Caco-2 (cell line): ENCODE results near the gene ANO10. TPM values are rescaled to one million over a fixed set of nuclear protein-coding genes. Genes with fewer than 3 reads are reported as not detected.

Experiments
- BruUV-seq: library from RNA; stranded (reverse); fragments of 400-500 nt; replicated peaks from 2 replicates; lab custom pipeline; 2021; lab: Mats Ljungman, UMichigan
- CTCF ChIA-PET: fragments of 300-600 bp; sonication (Branson Sonifier 250); formaldehyde crosslinking; loops from one replicate; lab custom pipeline; 2022; ENCODE audit warnings: antibody characterized with exemption; lab: Charles Lee
- POLR2A ChIA-PET: fragments of 300-600 bp; sonication (Branson Sonifier 250); formaldehyde crosslinking; loops from one replicate; lab custom pipeline; 2022; ENCODE audit warnings: antibody characterized with exemption; lab: Charles Lee
- DNase-seq, 2 experiments: peaks; one replicate each; pipeline versions ENCODE4 v3.0.0 to v3.0.0-alpha.2; 2020 to 2022
- H3K27me3 ChIP-seq: replicated peaks from 2 replicates; pipeline ENCODE4 v1.6.0; 2011; ENCODE audit warnings: low read length; ENCODE audit not compliant: control insufficient read depth, insufficient read depth
- H3K36me3 ChIP-seq: 2 replicates; pipeline ENCODE4 v1.5.1; 2011; ENCODE audit warnings: low read length; ENCODE audit not compliant: control insufficient read depth, insufficient read depth
- H3K4me1 ChIP-seq: fragments of 250-450 bp; sonication (Bioruptor Pico); 2 replicates; pipeline ENCODE4 v1.5.1; 2020; ENCODE audit warnings: mild to moderate bottlenecking
- H3K4me3 ChIP-seq: 2 replicates; pipeline ENCODE4 v1.5.1; 2011; ENCODE audit warnings: low read depth, mild to moderate bottlenecking, control low read depth, low read length
- H3K9me3 ChIP-seq: fragments of 250-450 bp; sonication (Bioruptor Pico); 2 replicates; pipeline ENCODE4 v1.5.1; 2020; ENCODE audit warnings: mild to moderate bottlenecking, moderate library complexity
- H3K27ac Mint-ChIP-seq: one replicate; pipeline ENCODE4 v1.8.0; 2022; ENCODE audit warnings: mixed read lengths; ENCODE audit not compliant: unreplicated experiment
- H3K27me3 Mint-ChIP-seq: one replicate; pipeline ENCODE4 v1.8.0; 2022; ENCODE audit warnings: mixed read lengths; ENCODE audit not compliant: insufficient read depth, unreplicated experiment
- H3K36me3 Mint-ChIP-seq: one replicate; pipeline ENCODE4 v1.8.0; 2022; ENCODE audit warnings: mild to moderate bottlenecking, mixed read lengths; ENCODE audit not compliant: insufficient read depth, unreplicated experiment
- H3K4me1 Mint-ChIP-seq: one replicate; pipeline ENCODE4 v1.8.0; 2022; ENCODE audit warnings: low read depth, mixed read lengths; ENCODE audit not compliant: unreplicated experiment
- H3K4me3 Mint-ChIP-seq: one replicate; pipeline ENCODE4 v1.8.0; 2022; ENCODE audit warnings: mild to moderate bottlenecking, moderate library complexity, mixed read lengths; ENCODE audit not compliant: unreplicated experiment
- H3K9me3 Mint-ChIP-seq: one replicate; pipeline ENCODE4 v1.8.0; 2022; ENCODE audit warnings: mixed read lengths; ENCODE audit not compliant: unreplicated experiment
- intact Hi-C: fragments of 100-400 bp; cut with micrococcal nuclease; formaldehyde crosslinking; loops from one replicate; pipeline ENCODE4 v1.10.0; 2022; ENCODE audit not compliant: unreplicated experiment
- total RNA-seq: library from RNA; stranded (reverse); gene quantifications from 2 replicates; pipeline ENCODE4 v1.2.3, GENCODE V29; 2022
- TF ChIP-seq, protein P1 (sequence below), 2 experiments: fragments of 200-600 bp in 1 of 2; IDR thresholded peaks; 1 replicate in 1 of 2; 2 replicates in 1 of 2; pipeline versions ENCODE4 v1.5.1 to v1.8.0; 2011 to 2022; ENCODE audit warnings: antibody characterized with exemption in 1 of 2, control low read depth in 1 of 2, inconsistent platforms in 1 of 2, low read depth in 1 of 2, low read length in 1 of 2, mild to moderate bottlenecking in 1 of 2, moderate library complexity in 1 of 2; ENCODE audit not compliant: insufficient read depth in 1 of 2, severe bottlenecking in 1 of 2, unreplicated experiment in 1 of 2

ANO10 gene
- total RNA-seq, 1 experiment from 2014 or later, result 24.1 TPM

DNA sequence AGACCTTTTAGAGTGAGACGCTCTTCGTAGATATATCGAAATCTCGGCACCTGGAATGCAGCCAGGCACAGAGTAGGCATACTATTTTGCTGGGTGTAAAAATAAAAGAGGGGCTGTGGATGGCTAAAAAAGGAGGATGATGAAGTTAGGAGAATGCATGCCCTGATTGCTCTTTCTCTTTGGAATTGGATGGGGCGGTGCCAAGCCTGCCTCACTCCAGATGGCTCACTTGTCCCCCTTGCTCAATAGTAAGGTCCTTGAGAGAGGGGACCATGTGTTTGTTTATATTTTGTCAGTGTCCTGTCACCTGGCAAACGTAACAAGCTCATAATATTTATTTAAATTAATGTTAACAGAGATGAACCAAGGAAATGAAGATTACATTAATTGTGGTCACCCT, 302.4 kb downstream of the ANO10 start:
- no peak overlapping the region for H3K4me3 ChIP-seq
- no peak for DNase-seq
- H3K4me1 ChIP-seq, result no peaks in the 10 kb centered on the region
- Mint-ChIP-seq H3K27me3 (no peaks in the 10 kb centered on the region), H3K4me1 (peaks cover 13% of the 10 kb centered on the region), H3K27ac (no peak overlapping the region), H3K9me3 (no peaks in the 10 kb centered on the region), H3K36me3 (peaks cover 31% of the 10 kb centered on the region), H3K4me3 (no peak overlapping the region)
- no peaks in the 10 kb centered on the region for H3K27me3 ChIP-seq
- CTCF ChIA-PET, result no interaction called here
- H3K9me3 ChIP-seq, result no peaks in the 10 kb centered on the region
- POLR2A ChIA-PET, result no interaction called here
- BruUV-seq, result no TSS peak
- intact Hi-C loops, result no loop called here
- TF ChIP-seq, protein P1, sequence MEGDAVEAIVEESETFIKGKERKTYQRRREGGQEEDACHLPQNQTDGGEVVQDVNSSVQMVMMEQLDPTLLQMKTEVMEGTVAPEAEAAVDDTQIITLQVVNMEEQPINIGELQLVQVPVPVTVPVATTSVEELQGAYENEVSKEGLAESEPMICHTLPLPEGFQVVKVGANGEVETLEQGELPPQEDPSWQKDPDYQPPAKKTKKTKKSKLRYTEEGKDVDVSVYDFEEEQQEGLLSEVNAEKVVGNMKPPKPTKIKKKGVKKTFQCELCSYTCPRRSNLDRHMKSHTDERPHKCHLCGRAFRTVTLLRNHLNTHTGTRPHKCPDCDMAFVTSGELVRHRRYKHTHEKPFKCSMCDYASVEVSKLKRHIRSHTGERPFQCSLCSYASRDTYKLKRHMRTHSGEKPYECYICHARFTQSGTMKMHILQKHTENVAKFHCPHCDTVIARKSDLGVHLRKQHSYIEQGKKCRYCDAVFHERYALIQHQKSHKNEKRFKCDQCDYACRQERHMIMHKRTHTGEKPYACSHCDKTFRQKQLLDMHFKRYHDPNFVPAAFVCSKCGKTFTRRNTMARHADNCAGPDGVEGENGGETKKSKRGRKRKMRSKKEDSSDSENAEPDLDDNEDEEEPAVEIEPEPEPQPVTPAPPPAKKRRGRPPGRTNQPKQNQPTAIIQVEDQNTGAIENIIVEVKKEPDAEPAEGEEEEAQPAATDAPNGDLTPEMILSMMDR (IDR thresholded peaks at IDR 0.05; ENCODE audit: insufficient read depth in 1 of 2, low read depth in 1 of 2, low read length in 1 of 2, severe bottlenecking in 1 of 2, unreplicated experiment in 1 of 2), result no peak
- H3K36me3 ChIP-seq, result no peaks in the 10 kb centered on the region

DNA sequence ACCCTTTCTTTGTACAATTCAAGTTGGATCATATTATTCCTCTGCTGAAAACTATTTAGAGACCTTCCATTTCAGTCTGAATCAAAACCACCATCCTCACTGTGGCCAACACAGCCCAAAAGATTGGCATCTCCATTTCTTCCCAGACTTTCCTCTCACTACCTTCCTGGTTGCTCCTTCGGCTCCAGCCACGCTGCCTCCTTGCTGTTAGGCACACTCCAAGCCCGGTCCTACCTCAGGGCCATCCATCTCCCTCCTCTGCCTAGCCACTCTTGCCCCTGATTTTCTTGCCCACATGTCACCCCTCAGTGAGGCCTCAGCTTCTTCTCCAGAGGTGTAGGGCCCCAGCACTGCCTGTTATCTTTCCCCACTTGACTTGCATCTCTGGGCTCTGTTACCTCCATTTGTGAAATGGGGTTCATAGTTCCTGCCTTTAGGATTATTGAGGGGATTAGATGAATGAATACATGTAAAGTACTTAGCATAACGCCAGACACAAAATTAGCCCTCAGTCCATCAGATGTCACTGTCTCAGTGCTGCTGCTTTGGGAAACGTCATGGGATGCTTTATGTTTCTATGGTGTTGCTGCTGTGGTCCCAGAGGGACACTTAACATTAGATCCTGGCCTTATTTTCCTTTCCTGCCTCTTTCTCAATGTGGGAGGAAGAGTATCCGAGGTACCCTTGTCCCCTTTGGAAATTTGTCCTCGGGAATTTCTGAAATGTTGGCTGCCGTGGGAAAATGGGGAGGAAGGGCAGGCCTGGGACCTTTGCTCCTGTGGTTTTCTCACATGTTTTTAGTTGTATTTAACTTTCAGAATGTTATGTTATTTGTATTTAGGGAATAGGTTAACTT, 304.1 kb downstream of the ANO10 start:
- H3K36me3 Mint-ChIP-seq, result peaks cover 33% of the 10 kb centered on the region
- DNase-seq, result no peak
- Histone ChIP-seq H3K36me3 (no peaks in the 10 kb centered on the region), H3K4me1 (no peaks in the 10 kb centered on the region), H3K27me3 (no peaks in the 10 kb centered on the region), H3K4me3 (no peak overlapping the region), H3K9me3 (no peaks in the 10 kb centered on the region)
- H3K27ac Mint-ChIP-seq, result peak overlapping the region; percentile 4
- intact Hi-C loops, result no loop called here
- H3K9me3 Mint-ChIP-seq, result no peaks in the 10 kb centered on the region
- POLR2A ChIA-PET, result no interaction called here
- no TSS peak for BruUV-seq
- CTCF ChIA-PET, result no interaction called here
- H3K4me1 Mint-ChIP-seq, result peaks cover 13% of the 10 kb centered on the region
- TF ChIP-seq, protein P1 (IDR thresholded peaks at IDR 0.05; ENCODE audit: insufficient read depth in 1 of 2, low read depth in 1 of 2, low read length in 1 of 2, severe bottlenecking in 1 of 2, unreplicated experiment in 1 of 2), result no peak
- H3K27me3 Mint-ChIP-seq, result no peaks in the 10 kb centered on the region
- no peak overlapping the region for H3K4me3 Mint-ChIP-seq

DNA sequence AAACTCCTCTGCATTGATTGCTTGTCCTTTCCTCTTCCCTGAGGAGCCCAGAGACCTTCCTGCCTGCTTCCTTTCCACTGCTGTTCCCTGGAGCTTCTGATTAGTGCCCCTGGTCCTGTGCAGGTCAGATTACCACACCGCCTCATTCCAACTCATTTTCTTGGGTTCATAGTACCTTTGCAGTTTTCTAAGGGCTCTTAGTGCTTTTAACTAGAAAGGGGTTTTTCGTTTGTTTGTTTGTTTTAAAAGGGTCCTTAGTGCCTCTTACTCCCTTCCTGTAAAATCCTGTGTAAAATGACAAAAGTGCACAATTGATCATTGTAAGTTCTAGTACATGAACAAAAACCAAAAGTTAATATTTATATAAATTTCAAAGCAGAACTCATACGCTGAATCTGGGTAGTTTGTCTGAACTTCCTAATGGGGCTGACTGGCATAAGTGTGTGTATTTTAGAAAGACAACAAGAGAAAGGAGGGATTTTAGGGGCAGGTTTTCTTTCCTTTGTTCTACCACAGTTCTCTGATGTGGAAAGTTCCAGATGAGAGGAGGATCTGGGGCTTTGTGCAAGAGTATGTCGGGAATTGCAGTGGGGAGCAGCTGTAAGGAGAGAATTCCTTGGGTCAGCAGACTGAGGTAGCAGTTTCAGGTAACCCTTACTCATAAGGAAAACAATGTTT, 304.9 kb downstream of the ANO10 start:
- POLR2A ChIA-PET, result no interaction called here
- no peak for DNase-seq
- no peaks in the 10 kb centered on the region for H3K27me3 Mint-ChIP-seq
- Histone ChIP-seq H3K4me1 (no peaks in the 10 kb centered on the region), H3K27me3 (no peaks in the 10 kb centered on the region), H3K4me3 (no peak overlapping the region), H3K9me3 (no peaks in the 10 kb centered on the region), H3K36me3 (no peaks in the 10 kb centered on the region)
- TF ChIP-seq, protein P1 (IDR thresholded peaks at IDR 0.05; ENCODE audit: insufficient read depth in 1 of 2, low read depth in 1 of 2, low read length in 1 of 2, severe bottlenecking in 1 of 2, unreplicated experiment in 1 of 2), result no peak
- H3K9me3 Mint-ChIP-seq, result no peaks in the 10 kb centered on the region
- CTCF ChIA-PET, result no interaction called here
- intact Hi-C loops, result no loop called here
- peaks cover 37% of the 10 kb centered on the region for H3K36me3 Mint-ChIP-seq
- H3K4me3 Mint-ChIP-seq, result no peak overlapping the region
- no TSS peak for BruUV-seq
- H3K4me1 Mint-ChIP-seq, result peaks cover 13% of the 10 kb centered on the region
- peak overlapping the region; percentile 4 for H3K27ac Mint-ChIP-seq

Other genes with a start within 250 kb of the ANO10 start
- gene ABHD5, start 68.9 kb upstream of the ANO10 start, total RNA-seq, result 12.3 and 12.4 TPM in 2 replicates